D721Med (cell line): ENCODE measurements around the gene OR6J1.
"Not testable (repeated sequence)": the region's sequence is repeated elsewhere in the genome, so short reads cannot be mapped to it uniquely, and the experiment has no call there.

Experiments used
- DNase-seq: peaks from one replicate; pipeline ENCODE4 v3.0.0; 2011; ENCODE audit warnings: low spot score; ENCODE audit not compliant: insufficient read length
- FAIRE-seq: peaks from 2 replicates; lab custom pipeline; 2011; peaks lifted over from hg19 to GRCh38; lab: Jason Lieb, UNC
- CTCF ChIP-seq: IDR thresholded peaks from 2 replicates; pipeline ENCODE4 v1.5.1; 2012; ENCODE audit warnings: mild to moderate bottlenecking, control low read depth; ENCODE audit not compliant: insufficient read depth; ENCODE audit errors: missing control alignments

OR6J1 gene

GRCh38 chr14:22644305-22644635 is at the start of gene OR6J1:
TSS of gene OR6J1 (minus strand) at chr14:22644352. CDS start at chr14:22634811, 9,541 bp downstream.
- no peak for TF ChIP-seq CTCF
- DNase-seq, result no peak
- FAIRE-seq, result no peak

GRCh38 chr14:22692194-22692593 is 48.0 kb upstream of the OR6J1 start:
- FAIRE-seq (no peak), DNase-seq (no peak)
- no peak for TF ChIP-seq CTCF

- FAIRE-seq (no peak), DNase-seq (no peak)
- no peak for TF ChIP-seq CTCF
These were observed 47.0 kb upstream of the OR6J1 start for GRCh38 chr14:22691171-22691570.

- no peak for TF ChIP-seq CTCF
- FAIRE-seq (no peak), DNase-seq (no peak)
These were observed 45.0 kb upstream of the OR6J1 start for GRCh38 chr14:22689199-22689598.

- not testable (repeated sequence) for FAIRE-seq, DNase-seq
These were observed 43.8 kb upstream of the OR6J1 start for GRCh38 chr14:22687969-22688368.

GRCh38 chr14:22686176-22686611 is 42.0 kb upstream of the OR6J1 start:
- not testable (repeated sequence) for FAIRE-seq, DNase-seq

- no peak for DNase-seq
- TF ChIP-seq CTCF, result no peak
- FAIRE-seq, result no peak
These were observed 41.3 kb upstream of the OR6J1 start for GRCh38 chr14:22685467-22685866.

- FAIRE-seq, result not testable (repeated sequence)
These were observed 39.3 kb upstream of the OR6J1 start for GRCh38 chr14:22683428-22683827.

GRCh38 chr14:22678221-22678620 is 34.1 kb upstream of the OR6J1 start:
- no peak for DNase-seq
- no peak for FAIRE-seq
- TF ChIP-seq CTCF, result no peak

More at GRCh38 chr14:22683428-22683827, 39.3 kb upstream of the OR6J1 start:
- not testable (repeated sequence) for DNase-seq

GRCh38 chr14:22677551-22677950 is 33.4 kb upstream of the OR6J1 start:
- not testable (repeated sequence) for DNase-seq, FAIRE-seq
